ENCODE measurements around the gene ZNF804A.

Gene ZNF804A

GRCh38 chr2:184849516-184849915 is 251.2 kb downstream of the ZNF804A start:
- TF ChIP-seq CTCF (IDR thresholded peaks at IDR 0.05; ENCODE audit: low read depth, low read length, missing control alignments): no peak
- no peak overlapping the region for H3K4me3 ChIP-seq (ENCODE audit: low read depth, low read length)
- no peak for DNase-seq (ENCODE audit: low read depth)

- no peak overlapping the region for H3K4me3 ChIP-seq (ENCODE audit: low read depth, low read length)
- no peak for TF ChIP-seq CTCF (IDR thresholded peaks at IDR 0.05; ENCODE audit: low read depth, low read length, missing control alignments)
- DNase-seq (ENCODE audit: low read depth): no peak
Measured at GRCh38 chr2:184851576-184851975, 253.2 kb downstream of the ZNF804A start.

GRCh38 chr2:184859187-184859586 is 260.9 kb downstream of the ZNF804A start:
- TF ChIP-seq CTCF (IDR thresholded peaks at IDR 0.05; ENCODE audit: low read depth, low read length, missing control alignments): no peak
- no peak for DNase-seq (ENCODE audit: low read depth)
- H3K4me3 ChIP-seq (ENCODE audit: low read depth, low read length): no peak overlapping the region

- no peak for DNase-seq (ENCODE audit: low read depth)
- H3K4me3 ChIP-seq (ENCODE audit: low read depth, low read length): no peak overlapping the region
- no peak for TF ChIP-seq CTCF (IDR thresholded peaks at IDR 0.05; ENCODE audit: low read depth, low read length, missing control alignments)
Measured at GRCh38 chr2:184860744-184861143, 262.4 kb downstream of the ZNF804A start.

- DNase-seq (ENCODE audit: low read depth): no peak
- no peak for TF ChIP-seq CTCF (IDR thresholded peaks at IDR 0.05; ENCODE audit: low read depth, low read length, missing control alignments)
- no peak overlapping the region for H3K4me3 ChIP-seq (ENCODE audit: low read depth, low read length)
Measured at GRCh38 chr2:184875212-184875611, 276.9 kb downstream of the ZNF804A start.

GRCh38 chr2:184875911-184876310 is 277.6 kb downstream of the ZNF804A start:
- no peak overlapping the region for H3K4me3 ChIP-seq (ENCODE audit: low read depth, low read length)
- DNase-seq (ENCODE audit: low read depth): no peak
- TF ChIP-seq CTCF (IDR thresholded peaks at IDR 0.05; ENCODE audit: low read depth, low read length, missing control alignments): no peak

- TF ChIP-seq CTCF (IDR thresholded peaks at IDR 0.05; ENCODE audit: low read depth, low read length, missing control alignments): no peak
- no peak for DNase-seq (ENCODE audit: low read depth)
- no peak overlapping the region for H3K4me3 ChIP-seq (ENCODE audit: low read depth, low read length)
Measured at GRCh38 chr2:184877909-184878308, 279.6 kb downstream of the ZNF804A start.

Measured in GM12864 (cell line).